Measurements from ENCODE around the gene SCO1. TPM values are rescaled to one million over a fixed set of nuclear protein-coding genes. Genes with fewer than 3 reads are reported as not detected.

The SCO1 gene
- total RNA-seq, 1 experiment from 2014 or later: 28.0 TPM

DNA sequence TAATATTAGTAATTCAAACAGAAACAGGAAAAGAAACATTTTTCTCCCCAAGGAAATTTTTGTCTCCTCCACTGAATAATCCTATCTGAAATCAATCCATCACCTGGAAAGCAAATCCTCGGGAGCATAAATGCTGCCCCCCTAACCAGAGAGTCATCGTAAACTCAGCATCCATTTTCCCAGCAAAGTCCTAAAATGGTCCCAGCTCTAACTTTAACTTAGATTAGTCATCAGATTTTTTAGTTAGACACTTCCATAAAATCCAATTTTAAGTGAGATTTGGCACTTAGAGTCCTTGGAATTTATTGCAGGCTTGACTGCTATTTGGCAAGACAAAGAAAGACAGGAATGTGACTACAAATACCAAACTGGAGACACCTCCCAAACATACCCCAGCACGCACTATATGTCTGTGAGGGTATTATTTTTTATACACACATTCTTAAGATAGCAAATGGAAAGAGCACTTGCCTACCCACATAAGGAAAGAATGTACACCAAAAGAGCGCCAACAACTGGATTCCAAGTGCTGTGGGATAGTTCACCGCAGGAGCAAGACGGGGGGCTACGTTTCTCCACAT, 15.4 kb downstream of the SCO1 start:
- ATAC-seq: no peak
- no peaks in the 10 kb centered on the region for H3K4me1 ChIP-seq (ENCODE audit: control insufficient read depth, insufficient read depth, low read length)
- no peaks in the 10 kb centered on the region for H3K27me3 ChIP-seq (ENCODE audit: control insufficient read depth, insufficient read depth, low read length)
- H3K4me3 ChIP-seq (ENCODE audit: low read depth in 2 of 2, low read length in 2 of 2): no peak overlapping the region
- BruUV-seq (replicated peaks): no TSS peak
- in situ Hi-C loops (cut with HindIII; ENCODE audit: low pct_unique_long_range_greater_than_20kb, low sequenced_read_pairs): no loop called here
- ChIA-PET POLR2A (no interaction called here), CTCF (no interaction called here)
- no peak overlapping the region for H3K27ac ChIP-seq (ENCODE audit: low read length)
- DNase-seq (ENCODE audit: low read depth, low spot score): no peak
- H3K9me3 ChIP-seq (ENCODE audit: control insufficient read depth, insufficient read depth, low read depth, low read length): no peaks in the 10 kb centered on the region
- TF ChIP-seq, protein P1, sequence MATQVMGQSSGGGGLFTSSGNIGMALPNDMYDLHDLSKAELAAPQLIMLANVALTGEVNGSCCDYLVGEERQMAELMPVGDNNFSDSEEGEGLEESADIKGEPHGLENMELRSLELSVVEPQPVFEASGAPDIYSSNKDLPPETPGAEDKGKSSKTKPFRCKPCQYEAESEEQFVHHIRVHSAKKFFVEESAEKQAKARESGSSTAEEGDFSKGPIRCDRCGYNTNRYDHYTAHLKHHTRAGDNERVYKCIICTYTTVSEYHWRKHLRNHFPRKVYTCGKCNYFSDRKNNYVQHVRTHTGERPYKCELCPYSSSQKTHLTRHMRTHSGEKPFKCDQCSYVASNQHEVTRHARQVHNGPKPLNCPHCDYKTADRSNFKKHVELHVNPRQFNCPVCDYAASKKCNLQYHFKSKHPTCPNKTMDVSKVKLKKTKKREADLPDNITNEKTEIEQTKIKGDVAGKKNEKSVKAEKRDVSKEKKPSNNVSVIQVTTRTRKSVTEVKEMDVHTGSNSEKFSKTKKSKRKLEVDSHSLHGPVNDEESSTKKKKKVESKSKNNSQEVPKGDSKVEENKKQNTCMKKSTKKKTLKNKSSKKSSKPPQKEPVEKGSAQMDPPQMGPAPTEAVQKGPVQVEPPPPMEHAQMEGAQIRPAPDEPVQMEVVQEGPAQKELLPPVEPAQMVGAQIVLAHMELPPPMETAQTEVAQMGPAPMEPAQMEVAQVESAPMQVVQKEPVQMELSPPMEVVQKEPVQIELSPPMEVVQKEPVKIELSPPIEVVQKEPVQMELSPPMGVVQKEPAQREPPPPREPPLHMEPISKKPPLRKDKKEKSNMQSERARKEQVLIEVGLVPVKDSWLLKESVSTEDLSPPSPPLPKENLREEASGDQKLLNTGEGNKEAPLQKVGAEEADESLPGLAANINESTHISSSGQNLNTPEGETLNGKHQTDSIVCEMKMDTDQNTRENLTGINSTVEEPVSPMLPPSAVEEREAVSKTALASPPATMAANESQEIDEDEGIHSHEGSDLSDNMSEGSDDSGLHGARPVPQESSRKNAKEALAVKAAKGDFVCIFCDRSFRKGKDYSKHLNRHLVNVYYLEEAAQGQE (IDR thresholded peaks at IDR 0.05; ENCODE audit: insufficient read depth in 1 of 2, low read depth in 2 of 2, low read length in 1 of 2): no peak
- TF ChIP-seq, protein P2, sequence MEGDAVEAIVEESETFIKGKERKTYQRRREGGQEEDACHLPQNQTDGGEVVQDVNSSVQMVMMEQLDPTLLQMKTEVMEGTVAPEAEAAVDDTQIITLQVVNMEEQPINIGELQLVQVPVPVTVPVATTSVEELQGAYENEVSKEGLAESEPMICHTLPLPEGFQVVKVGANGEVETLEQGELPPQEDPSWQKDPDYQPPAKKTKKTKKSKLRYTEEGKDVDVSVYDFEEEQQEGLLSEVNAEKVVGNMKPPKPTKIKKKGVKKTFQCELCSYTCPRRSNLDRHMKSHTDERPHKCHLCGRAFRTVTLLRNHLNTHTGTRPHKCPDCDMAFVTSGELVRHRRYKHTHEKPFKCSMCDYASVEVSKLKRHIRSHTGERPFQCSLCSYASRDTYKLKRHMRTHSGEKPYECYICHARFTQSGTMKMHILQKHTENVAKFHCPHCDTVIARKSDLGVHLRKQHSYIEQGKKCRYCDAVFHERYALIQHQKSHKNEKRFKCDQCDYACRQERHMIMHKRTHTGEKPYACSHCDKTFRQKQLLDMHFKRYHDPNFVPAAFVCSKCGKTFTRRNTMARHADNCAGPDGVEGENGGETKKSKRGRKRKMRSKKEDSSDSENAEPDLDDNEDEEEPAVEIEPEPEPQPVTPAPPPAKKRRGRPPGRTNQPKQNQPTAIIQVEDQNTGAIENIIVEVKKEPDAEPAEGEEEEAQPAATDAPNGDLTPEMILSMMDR (IDR thresholded peaks at IDR 0.05): no peak
- TF ChIP-seq POLR2AphosphoS5 (IDR thresholded peaks at IDR 0.05; ENCODE audit: low read depth, low read length) (no peak), TCF7L2 (IDR thresholded peaks at IDR 0.05; ENCODE audit: low read depth, low read length) (no peak), SIN3A (IDR thresholded peaks at IDR 0.05; ENCODE audit: borderline replicate concordance, insufficient read depth, low read depth, low read length) (no peak)
- intact Hi-C loops (cut with micrococcal nuclease; ENCODE audit: unreplicated experiment): no loop called here
- peaks cover 37% of the 10 kb centered on the region for H3K36me3 ChIP-seq (ENCODE audit: control insufficient read depth, insufficient read depth, low read length)

DNA sequence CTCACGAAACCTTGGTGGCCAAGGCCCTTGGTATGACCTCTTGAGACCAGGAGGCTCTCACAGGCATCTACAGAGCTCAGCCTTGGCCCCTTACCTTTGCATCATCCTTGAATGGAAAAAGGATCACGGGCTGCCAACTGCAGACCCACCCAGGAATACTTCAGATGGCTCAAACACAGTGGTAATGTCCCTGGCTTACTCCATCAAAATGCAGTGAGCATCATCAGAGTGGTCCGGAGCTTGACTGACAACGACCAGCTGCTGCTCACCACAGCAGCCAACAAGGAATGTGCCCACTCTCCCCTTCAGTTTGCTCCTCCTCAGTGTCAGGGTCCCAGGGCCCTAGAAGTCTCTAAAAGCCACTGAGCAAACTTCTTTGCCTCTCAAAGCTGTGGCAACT, 22.6 kb downstream of the SCO1 start:
- Histone ChIP-seq H3K36me3 (ENCODE audit: control insufficient read depth, insufficient read depth, low read length) (peaks cover 3% of the 10 kb centered on the region; the same call in 1 of the 2 replicates), H3K27me3 (ENCODE audit: control insufficient read depth, insufficient read depth, low read length) (no peaks in the 10 kb centered on the region), H3K27ac (ENCODE audit: low read length) (no peak overlapping the region), H3K9me3 (ENCODE audit: control insufficient read depth, insufficient read depth, low read depth, low read length) (no peaks in the 10 kb centered on the region), H3K4me3 (ENCODE audit: low read depth in 2 of 2, low read length in 2 of 2) (no peak overlapping the region), H3K4me1 (ENCODE audit: control insufficient read depth, insufficient read depth, low read length) (no peaks in the 10 kb centered on the region)
- no TSS peak for BruUV-seq (replicated peaks)
- ChIA-PET POLR2A (no interaction called here), CTCF (no interaction called here)
- TF ChIP-seq, protein P2 (IDR thresholded peaks at IDR 0.05): no peak
- TF ChIP-seq SIN3A (IDR thresholded peaks at IDR 0.05; ENCODE audit: borderline replicate concordance, insufficient read depth, low read depth, low read length) (no peak), POLR2AphosphoS5 (IDR thresholded peaks at IDR 0.05; ENCODE audit: low read depth, low read length) (no peak), TCF7L2 (IDR thresholded peaks at IDR 0.05; ENCODE audit: low read depth, low read length) (no peak)
- TF ChIP-seq, protein P1 (IDR thresholded peaks at IDR 0.05; ENCODE audit: insufficient read depth in 1 of 2, low read depth in 2 of 2, low read length in 1 of 2): no peak
- no peak for ATAC-seq
- DNase-seq (ENCODE audit: low read depth, low spot score): no peak
- intact Hi-C loops (cut with micrococcal nuclease; ENCODE audit: unreplicated experiment) (no loop called here), in situ Hi-C loops (cut with HindIII; ENCODE audit: low pct_unique_long_range_greater_than_20kb, low sequenced_read_pairs) (no loop called here)

Data from Panc1 (cell line).